ENCODE measurements around the gene PPP1R37.

PPP1R37 gene

DNA sequence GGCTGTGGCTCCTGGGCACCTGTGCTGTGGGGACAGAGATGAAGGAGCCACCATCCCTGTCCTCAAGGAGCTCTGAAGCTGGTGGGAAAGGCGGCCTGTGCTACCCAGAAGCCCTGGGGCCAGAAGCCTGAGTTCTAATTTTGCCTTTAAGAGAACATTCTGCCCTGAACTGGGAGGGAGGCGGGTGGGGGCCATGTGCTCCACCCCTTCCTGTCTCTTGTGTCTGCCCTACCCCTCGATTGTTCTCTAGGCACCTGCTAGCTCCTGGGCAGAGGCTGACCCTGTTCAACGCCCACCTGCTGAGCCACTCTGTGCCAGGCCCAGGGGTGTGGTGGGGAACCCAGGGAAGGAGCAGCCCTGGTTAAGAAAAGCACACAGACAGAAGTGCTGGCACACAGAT, 79.2 kb downstream of the PPP1R37 start:
- H3K9me3 ChIP-seq, result no peaks in the 10 kb centered on the region
- peaks cover 0 to 3% (median 3%) of the 10 kb centered on the region in 4 donors for H3K4me1 ChIP-seq
- DNase-seq, result no peak
- H3K27ac ChIP-seq, result no peak overlapping the region
- TF ChIP-seq, protein P1, sequence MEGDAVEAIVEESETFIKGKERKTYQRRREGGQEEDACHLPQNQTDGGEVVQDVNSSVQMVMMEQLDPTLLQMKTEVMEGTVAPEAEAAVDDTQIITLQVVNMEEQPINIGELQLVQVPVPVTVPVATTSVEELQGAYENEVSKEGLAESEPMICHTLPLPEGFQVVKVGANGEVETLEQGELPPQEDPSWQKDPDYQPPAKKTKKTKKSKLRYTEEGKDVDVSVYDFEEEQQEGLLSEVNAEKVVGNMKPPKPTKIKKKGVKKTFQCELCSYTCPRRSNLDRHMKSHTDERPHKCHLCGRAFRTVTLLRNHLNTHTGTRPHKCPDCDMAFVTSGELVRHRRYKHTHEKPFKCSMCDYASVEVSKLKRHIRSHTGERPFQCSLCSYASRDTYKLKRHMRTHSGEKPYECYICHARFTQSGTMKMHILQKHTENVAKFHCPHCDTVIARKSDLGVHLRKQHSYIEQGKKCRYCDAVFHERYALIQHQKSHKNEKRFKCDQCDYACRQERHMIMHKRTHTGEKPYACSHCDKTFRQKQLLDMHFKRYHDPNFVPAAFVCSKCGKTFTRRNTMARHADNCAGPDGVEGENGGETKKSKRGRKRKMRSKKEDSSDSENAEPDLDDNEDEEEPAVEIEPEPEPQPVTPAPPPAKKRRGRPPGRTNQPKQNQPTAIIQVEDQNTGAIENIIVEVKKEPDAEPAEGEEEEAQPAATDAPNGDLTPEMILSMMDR (IDR thresholded peaks at IDR 0.05), result no peak
- no peak overlapping the region for H3K4me3 ChIP-seq
- H3K27me3 ChIP-seq, result no peaks in the 10 kb centered on the region
- intact Hi-C loops (cut with DNase I; ENCODE audit: low total_unique reads), result no loop called here
- H3K36me3 ChIP-seq, result no peaks in the 10 kb centered on the region

DNA sequence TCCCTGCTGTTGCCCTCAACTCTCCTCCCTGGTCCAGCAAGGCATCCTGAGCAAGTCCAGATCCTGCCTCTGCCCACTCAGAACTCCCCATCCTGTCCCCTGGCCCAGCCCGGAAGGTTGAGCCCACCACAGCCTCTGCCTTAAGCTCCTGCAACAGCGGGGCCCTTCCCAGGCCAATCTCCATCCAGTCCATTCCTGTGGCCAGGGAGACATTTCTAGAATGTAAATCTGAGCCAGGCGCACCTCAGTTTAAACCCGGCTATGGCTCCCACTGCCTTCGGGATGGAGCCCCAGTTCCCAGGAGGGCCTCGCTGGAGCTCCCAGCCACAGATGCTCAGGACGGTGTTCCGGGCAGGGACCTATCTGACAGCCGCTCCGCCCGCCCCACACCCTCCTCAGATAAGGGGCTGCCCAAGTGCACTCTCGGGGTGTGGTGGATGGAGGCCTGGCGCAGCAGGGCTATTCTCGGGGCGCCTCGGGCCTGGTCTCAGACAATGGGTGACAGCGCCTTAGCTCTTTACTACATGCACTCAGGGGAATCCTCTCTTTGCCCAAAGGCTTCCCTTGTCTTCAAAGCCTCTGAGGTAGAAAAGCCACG, 79.7 kb downstream of the PPP1R37 start:
- TF ChIP-seq, protein P1 (IDR thresholded peaks at IDR 0.05), result no peak
- Histone ChIP-seq H3K9me3 (no peaks in the 10 kb centered on the region), H3K4me1 (peaks cover 0 to 9% (median 8%) of the 10 kb centered on the region in 4 donors), H3K27ac (no peak overlapping the region), H3K4me3 (no peak overlapping the region), H3K36me3 (no peaks in the 10 kb centered on the region), H3K27me3 (no peaks in the 10 kb centered on the region)
- intact Hi-C loops (cut with DNase I; ENCODE audit: low total_unique reads), result no loop called here
- DNase-seq, result no peak

DNA sequence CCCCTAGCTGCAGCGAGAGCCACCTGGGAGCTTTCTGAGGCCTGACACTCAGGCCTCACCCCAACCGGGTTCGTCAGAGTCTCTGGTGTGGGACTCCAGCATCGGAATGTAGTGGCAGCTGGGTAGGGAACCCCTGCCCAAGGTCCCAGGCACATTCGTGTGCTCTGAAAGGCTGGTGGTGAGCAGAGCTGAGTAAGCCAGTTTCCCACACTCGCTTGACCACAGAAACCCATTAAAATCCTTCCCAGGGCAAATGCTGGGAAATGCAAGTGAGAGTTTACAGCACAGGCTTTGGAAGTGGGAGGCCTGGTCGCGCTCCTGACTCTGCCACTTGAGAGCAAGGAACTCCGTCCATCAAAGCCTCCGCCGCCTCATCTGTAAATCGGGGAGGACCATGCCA, 80.8 kb downstream of the PPP1R37 start:
- no peak overlapping the region for H3K27ac ChIP-seq
- intact Hi-C loops (cut with DNase I; ENCODE audit: low total_unique reads), result no loop called here
- no peaks in the 10 kb centered on the region for H3K36me3 ChIP-seq
- no peaks in the 10 kb centered on the region for H3K9me3 ChIP-seq
- no peaks in the 10 kb centered on the region for H3K27me3 ChIP-seq
- H3K4me1 ChIP-seq, result peaks cover 0 to 9% (median 8%) of the 10 kb centered on the region in 4 donors
- no peak for DNase-seq
- TF ChIP-seq, protein P1 (IDR thresholded peaks at IDR 0.05), result no peak
- no peak overlapping the region for H3K4me3 ChIP-seq

DNA sequence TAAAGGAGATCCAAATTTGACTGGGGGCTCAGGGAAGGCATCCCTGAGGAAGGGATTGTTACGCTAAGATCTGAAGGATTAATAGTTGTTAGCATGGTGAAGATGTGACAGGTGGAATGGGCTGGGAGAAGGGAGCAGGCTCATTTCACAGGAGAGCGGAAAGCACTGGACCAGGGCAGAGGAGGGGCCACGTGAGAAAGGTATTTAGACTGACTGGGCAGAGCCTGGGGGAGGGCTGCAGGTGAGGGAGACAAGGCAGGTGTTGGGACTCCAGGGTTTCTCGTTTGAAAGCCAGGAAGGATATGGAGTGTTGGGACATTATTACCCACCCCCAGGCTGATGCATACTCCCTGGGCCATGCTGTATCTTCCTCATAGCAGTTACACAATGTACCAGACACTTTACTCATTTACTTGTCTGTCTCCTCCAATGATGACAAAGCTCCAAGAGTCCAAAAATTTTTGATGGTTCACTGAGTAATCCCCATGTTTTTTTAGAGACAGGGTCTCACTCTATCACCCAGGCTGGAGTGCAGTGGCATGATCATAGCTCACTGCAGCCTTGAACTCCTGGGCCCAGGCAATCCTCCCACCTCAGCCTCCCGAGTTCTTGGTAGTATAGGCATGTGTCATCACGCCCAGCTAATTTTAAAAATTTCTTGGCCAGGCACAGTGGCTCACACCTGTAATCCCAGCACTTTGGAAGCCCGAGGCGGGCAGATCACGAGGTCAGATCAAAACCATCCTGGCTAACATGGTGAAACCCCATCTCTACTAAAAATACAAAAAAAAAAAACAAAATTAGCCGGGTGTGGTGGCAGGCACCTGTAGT, 82.8 kb downstream of the PPP1R37 start:
- intact Hi-C loops (cut with DNase I; ENCODE audit: low total_unique reads), result no loop called here
- Histone ChIP-seq H3K27me3 (no peaks in the 10 kb centered on the region), H3K27ac (no peak overlapping the region), H3K4me3 (no peak overlapping the region), H3K4me1 (peaks cover 0 to 27% (median 21%) of the 10 kb centered on the region in 4 donors), H3K9me3 (no peaks in the 10 kb centered on the region), H3K36me3 (peaks cover 0 to 4% (median 2%) of the 10 kb centered on the region in 3 donors)
- DNase-seq, result no peak
- TF ChIP-seq, protein P1 (IDR thresholded peaks at IDR 0.05), result no peak

DNA sequence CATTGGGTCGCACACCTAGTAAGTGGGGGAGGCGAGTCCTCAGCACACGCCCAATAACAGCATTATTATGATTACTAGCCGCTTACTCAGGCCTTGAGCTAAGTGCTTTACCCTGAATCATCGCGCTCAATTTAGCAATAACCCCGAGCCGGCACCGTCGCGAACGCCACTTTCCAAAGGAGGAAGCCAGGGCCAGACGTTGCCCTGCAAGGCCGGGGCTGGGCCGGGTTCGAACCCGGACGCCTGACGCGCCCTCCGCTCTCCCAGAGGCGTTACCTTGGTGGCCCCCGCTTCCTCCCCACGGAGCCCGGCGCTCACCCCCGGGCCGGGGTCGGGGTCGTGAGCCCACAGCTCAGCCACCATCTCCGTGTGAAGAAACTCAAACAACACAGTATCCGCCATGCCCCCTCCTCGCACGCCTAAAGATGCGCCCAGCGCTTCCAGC, 84.9 kb downstream of the PPP1R37 start, which contains the start of gene TRAPPC6A:
Gene TRAPPC6A (minus strand): TSS at position 421 of the 445 bp plus-strand sequence. CDS start 19 bp downstream, at position 402.
- H3K4me1 ChIP-seq, result peaks cover 0 to 36% (median 29%) of the 10 kb centered on the region in 4 donors
- no peak for DNase-seq
- intact Hi-C loops (cut with DNase I; ENCODE audit: low total_unique reads), result no loop called here
- TF ChIP-seq, protein P1 (IDR thresholded peaks at IDR 0.05), result no peak
- peak within 1 kb of the TSS; percentile 73 to 81 for H3K4me3 ChIP-seq
- no peaks in the 10 kb centered on the region for H3K9me3 ChIP-seq
- peaks cover 5 to 18% (median 7%) of the 10 kb centered on the region in 3 donors for H3K36me3 ChIP-seq
- H3K27me3 ChIP-seq, result no peaks in the 10 kb centered on the region
- H3K27ac ChIP-seq, result peak within 1 kb of the TSS; percentile 91 to 99

Measured in tibial artery (tissue), 4 donors.